ENCODE data around the gene ATXN7L3. TPM values are rescaled to one million over a fixed set of nuclear protein-coding genes. Genes with fewer than 3 reads are reported as not detected.
"Not testable (repeated sequence)": the region's sequence is repeated elsewhere in the genome, so short reads cannot be mapped to it uniquely, and the experiment has no call there.

ATXN7L3 gene
- total RNA-seq, 1 donor from 2014 or later = 37.8 TPM

- intact Hi-C loops (cut with DNase I) = no loop called here
- peak; percentile 100 for DNase-seq (ENCODE audit: low spot score)
Measured at GRCh38 chr17:44186307-44187130, 13.2 kb downstream of the ATXN7L3 start, which contains the start of gene TMUB2. Gene TMUB2 (plus strand): TSS chr17:44186972. CDS start chr17:44187709, 737 bp downstream.

GRCh38 chr17:44184212-44184810, 15.4 kb downstream of the ATXN7L3 start:
- intact Hi-C loops (cut with DNase I) = no loop called here
- no peak for DNase-seq (ENCODE audit: low spot score)

DNA sequence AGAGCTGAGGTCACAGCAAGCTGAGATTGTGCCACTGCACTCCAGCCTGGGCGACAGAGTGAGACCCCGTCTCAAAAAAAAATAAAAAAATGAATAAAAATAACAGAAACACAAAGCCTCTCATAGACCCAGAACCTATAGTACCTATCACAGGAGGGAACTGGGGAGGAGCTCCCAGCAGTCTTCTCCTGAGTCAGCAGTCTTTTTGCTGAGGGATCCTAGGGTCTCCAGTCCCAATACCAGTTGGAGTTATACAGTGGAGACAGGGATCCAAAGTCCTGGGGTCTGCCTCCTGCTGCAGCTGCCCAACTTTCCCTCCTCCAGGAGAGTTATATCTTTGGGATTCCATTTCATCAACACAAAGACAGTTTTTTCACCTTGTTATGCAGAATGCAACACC, 16.7 kb downstream of the ATXN7L3 start:
- DNase-seq (ENCODE audit: low spot score) = no peak
- intact Hi-C loops (cut with DNase I) = no loop called here

DNA sequence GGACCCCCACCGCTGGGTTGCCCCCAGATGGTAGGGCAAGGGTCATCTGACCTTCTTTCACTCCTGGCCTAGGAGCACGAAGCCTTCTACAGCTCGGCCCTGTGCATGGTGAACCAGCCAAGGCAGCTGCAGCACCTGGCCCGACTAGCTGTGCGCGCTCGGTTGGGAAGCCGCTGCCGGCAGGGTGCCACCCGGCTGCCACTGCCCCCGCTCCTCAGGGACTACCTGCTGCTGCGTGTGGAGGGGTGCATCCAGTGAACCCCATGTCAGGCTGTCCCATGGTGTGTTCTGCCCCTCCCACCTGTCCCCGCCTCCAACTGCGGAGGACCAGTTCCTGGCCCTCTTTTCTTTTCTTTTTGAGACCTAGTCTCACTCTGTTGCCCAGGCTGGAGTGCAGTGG, 21.6 kb downstream of the ATXN7L3 start:
- intact Hi-C loops (cut with DNase I) = no loop called here
- no peak for DNase-seq (ENCODE audit: low spot score)

DNA sequence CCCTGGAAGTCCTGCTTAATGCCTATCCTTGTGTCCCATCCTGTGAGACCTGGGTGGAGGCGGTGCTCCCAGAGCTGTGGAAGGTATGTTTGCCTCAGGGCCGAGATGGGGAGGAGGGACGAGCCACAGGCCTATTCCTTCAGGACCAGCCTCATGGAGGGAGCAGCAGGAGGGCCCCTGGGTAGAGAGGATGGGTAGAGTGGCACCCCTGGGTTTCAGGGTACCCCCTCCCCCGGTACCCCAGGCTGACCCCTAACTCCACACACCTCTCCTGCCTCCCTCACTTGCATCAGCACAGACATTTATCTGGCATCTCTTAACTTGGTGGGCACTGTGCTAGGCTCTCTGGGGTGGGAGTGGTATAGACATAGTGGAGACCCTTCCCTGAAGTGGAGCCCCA, 22.0 kb downstream of the ATXN7L3 start:
- intact Hi-C loops (cut with DNase I) = no loop called here
- DNase-seq (ENCODE audit: low spot score) = no peak

- no peak for DNase-seq (ENCODE audit: low spot score)
- intact Hi-C loops (cut with DNase I) = no loop called here
Measured at GRCh38 chr17:44176671-44177501, 22.8 kb downstream of the ATXN7L3 start.

DNA sequence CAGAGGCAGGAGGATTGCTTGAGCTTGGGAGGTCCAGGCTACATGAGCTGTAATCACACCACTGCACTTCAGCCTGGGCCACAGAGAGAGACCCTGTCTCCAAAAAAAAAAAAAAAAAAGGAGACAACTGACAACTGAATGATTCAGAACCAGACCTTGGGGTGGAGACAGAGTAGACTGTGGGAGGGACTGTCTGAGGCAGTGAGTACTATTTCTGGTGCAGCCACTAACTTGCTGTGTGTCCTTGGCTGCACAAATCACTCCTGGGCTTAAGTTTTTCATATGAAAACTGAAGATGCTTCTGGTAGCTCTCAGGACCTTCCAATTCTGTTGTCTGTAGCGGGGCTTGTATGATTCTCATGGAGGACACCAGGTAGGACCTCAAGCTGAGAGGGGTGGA, 23.4 kb downstream of the ATXN7L3 start:
- intact Hi-C loops (cut with DNase I) = no loop called here
- no peak for DNase-seq (ENCODE audit: low spot score)

- DNase-seq (ENCODE audit: low spot score) = no peak
- intact Hi-C loops (cut with DNase I) = no loop called here
Measured at GRCh38 chr17:44174427-44174826, 25.3 kb downstream of the ATXN7L3 start.

DNA sequence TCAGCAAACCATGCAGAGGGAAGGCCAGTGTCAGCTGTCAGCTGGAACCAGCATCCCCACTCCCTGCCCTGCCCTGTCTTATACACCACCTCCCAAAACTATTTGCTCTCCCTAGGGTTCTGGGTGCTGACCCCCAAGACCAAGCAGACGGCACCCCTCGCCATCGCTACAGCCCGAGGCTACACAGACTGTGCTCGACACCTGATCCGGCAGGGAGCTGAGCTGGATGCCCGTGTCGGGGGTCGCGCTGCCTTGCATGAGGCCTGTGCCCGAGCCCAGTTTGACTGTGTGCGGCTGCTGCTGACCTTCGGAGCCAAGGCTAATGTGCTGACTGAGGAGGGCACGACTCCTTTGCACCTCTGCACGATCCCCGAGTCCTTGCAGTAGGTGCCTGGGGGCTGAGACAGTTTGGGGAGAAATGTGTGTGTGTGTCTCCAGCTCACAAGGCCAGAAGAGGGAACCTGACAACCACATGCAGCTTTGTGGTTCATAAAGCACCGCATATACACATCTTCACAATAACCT, 27.7 kb downstream of the ATXN7L3 start:
- intact Hi-C loops (cut with DNase I) = no loop called here
- DNase-seq (ENCODE audit: low spot score) = no peak

DNA sequence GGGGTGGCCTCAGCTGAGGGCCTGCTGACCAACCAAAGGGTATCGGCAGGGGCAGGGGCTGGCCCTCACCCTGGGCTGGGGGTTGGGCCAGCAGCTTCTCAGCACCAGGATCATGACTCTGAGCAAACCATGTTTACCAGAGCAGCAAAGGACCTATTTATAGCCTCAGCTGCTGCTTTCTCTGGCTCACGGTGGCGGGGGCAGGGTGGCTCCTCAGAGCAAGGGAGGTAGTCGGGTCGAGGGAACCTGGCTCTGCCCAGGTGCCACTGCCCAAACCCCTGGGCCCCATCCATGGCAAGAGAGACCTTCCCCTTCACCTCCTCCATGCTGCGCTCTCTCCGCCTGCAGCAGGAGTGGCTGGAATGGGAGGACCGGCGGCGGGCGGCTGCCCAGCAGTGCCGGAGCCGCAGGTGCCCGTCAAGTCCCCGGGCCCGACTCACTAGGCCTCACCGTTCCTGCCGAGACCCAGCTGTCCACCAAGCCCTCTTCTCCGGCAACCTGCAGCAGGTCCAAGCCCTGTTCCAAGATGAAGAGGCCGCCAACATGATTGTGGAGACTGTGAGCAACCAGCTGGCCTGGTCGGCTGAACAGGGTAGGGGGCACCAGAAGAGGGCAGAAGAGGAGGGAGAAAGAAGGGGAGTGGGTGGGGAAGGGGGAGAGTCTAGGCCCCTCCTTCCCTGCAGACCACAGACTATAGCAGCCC, 29.0 kb downstream of the ATXN7L3 start, which contains the start of gene ASB16:
Gene ASB16, plus strand, starts transcription at position 206 of the 703 bp plus-strand sequence. Its CDS starts 86 bp downstream, at position 292.
- intact Hi-C loops (cut with DNase I) = no loop called here
- peak; percentile 82 for DNase-seq (ENCODE audit: low spot score)

GRCh38 chr17:44170135-44170498, 29.6 kb downstream of the ATXN7L3 start:
- intact Hi-C loops (cut with DNase I) = no loop called here

GRCh38 chr17:44167181-44167861, 32.4 kb downstream of the ATXN7L3 start:
- intact Hi-C loops (cut with DNase I) = loop anchor here (5.0 to 10.0 kb wide), 2 partner anchors 160 to 223 kb away; partner anchors contain the start of gene PPY
- no peak for DNase-seq (ENCODE audit: low spot score)

More at GRCh38 chr17:44170135-44170498, 29.6 kb downstream of the ATXN7L3 start:
- no peak for DNase-seq (ENCODE audit: low spot score)

GRCh38 chr17:44164476-44164875, 35.2 kb downstream of the ATXN7L3 start:
- no peak for DNase-seq (ENCODE audit: low spot score)
- intact Hi-C loops (cut with DNase I) = loop anchor here (10.0 kb wide), 1 partner anchor 220 kb away; the partner anchor contains the start of gene PPY

DNA sequence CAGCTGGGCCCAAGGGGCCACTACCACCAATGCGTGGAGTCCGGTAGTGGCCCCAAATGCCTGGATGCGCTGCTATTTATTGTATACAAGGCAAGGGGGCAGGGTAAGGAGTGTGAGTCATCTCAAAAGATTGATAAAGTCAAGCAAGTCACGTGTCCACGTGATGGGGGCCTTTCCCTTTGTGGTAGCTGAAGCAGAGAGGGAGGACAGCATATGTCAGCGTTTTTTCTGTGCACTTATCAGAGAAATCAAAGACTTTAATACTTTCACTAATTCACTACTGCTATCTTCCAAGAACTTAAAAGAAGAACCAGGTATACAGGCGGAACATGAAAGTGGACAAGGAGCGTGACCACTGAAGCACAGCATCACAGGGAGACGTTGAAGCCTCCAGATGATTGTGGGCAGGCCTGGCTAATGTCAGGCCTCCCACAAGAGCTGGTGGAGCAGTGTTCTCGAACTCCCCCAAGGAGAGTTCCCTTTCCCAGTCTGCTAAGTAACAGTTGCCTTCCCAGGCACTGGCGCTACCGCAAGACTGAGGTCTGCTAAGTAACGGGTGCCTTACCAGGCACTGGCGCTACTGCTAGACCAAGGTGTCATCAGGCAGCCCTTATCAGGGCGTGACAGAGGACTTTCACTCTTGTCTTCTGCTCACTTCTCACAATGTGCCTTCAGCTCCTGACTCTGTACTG, 40.0 kb downstream of the ATXN7L3 start:
- DNase-seq (ENCODE audit: low spot score) = no peak
- intact Hi-C loops (cut with DNase I) = loop anchor here (10.0 kb wide), 1 partner anchor 215 kb away; the partner anchor contains the start of gene PPY

DNA sequence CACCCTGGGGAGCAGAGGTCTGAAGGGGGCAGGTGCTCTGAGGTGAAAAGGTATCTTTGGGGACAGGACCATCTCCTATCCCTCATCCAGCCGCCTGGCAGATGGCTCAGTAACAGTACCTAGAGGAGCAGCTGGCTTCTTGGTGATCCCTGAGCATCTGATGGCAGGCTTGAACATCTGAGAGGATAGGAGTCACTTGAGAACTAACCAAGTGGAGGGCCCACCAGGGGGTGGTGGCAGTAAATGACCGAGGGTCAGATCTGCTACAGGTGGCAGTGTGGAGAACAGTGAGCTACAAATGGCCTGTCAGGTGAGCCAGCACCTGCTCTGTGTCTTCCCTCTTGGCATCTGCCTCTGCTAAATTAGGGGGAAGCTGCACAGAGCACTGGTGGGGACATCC, 44.2 kb downstream of the ATXN7L3 start:
- no peak for DNase-seq (ENCODE audit: low spot score)
- intact Hi-C loops (cut with DNase I) = no loop called here

- intact Hi-C loops (cut with DNase I) = no loop called here
- no peak for DNase-seq (ENCODE audit: low spot score)
Measured at GRCh38 chr17:44152875-44153274, 46.8 kb downstream of the ATXN7L3 start.

DNA sequence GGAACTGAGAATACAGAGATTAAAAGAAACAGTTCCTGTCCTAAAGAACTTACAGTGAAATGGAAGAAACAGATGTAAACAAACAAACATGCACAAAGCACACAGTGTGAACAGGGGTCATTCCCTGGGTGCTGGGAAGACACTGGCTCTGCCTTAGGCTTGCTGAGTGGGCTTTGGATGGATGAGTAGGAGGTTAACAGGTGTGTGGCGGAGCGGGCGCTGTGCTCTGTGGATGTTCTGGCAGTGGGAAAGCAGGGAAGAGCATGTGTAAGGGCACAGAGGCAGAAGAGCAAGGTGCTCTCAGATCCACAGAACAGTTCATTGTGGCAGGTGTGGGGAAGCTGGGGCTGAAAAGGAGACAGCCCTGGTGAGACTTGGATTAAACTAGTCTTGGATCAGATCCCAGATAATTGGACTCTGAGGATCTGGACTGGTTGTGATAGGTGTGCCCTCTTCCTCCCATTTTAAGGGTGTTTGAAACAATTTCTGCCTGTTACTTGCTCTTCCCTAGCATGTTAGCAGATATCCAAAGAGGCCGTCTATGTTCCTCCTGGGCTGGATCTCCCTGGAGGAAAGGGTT, 49.8 kb downstream of the ATXN7L3 start:
- DNase-seq (ENCODE audit: low spot score) = no peak

GRCh38 chr17:44149066-44149465, 50.6 kb downstream of the ATXN7L3 start:
- not testable (repeated sequence) for DNase-seq (ENCODE audit: low spot score)

More for the DNA sequence above, 49.8 kb downstream of the ATXN7L3 start:
- intact Hi-C loops (cut with DNase I) = no loop called here

More at GRCh38 chr17:44149066-44149465, 50.6 kb downstream of the ATXN7L3 start:
- intact Hi-C loops (cut with DNase I) = not testable (repeated sequence)
